Vagina (tissue), 2 donors: ENCODE data around the gene ASIC1. TPM values are rescaled to one million over a fixed set of nuclear protein-coding genes. Genes with fewer than 3 reads are reported as not detected.

Experiments
- DNase-seq, 2 donors: peaks; one replicate each; pipeline ENCODE4 v3.0.0-alpha.2; 2017; ENCODE audit errors: extremely low spot score in 2 of 2
- H3K27ac ChIP-seq: fragments of 200-600 bp; sonication (generic); one replicate; pipeline ENCODE4 v1.5.1; 2019
- H3K27me3 ChIP-seq: fragments of 200-600 bp; sonication (generic); one replicate; pipeline ENCODE4 v1.5.1; 2019
- H3K36me3 ChIP-seq, 2 donors: fragments of 200-600 bp; sonication (generic); one replicate each; pipeline ENCODE4 v1.5.1; 2017 to 2019
- H3K4me1 ChIP-seq: fragments of 200-600 bp; sonication (generic); one replicate; pipeline ENCODE4 v1.5.1; 2019
- H3K4me3 ChIP-seq, 2 donors: fragments of 200-600 bp; sonication (generic); 1 replicate in 1 of 2; 2 replicates in 1 of 2; pipeline ENCODE4 v1.5.1; 2016 to 2019
- H3K9me3 ChIP-seq: fragments of 200-600 bp; sonication (generic); one replicate; pipeline ENCODE4 v1.5.1; 2019
- POLR2A ChIP-seq, 2 donors: fragments of 450-650 bp; IDR thresholded peaks; one replicate each; pipeline ENCODE4 v1.6.1; 2017; ENCODE audit warnings: antibody characterized with exemption in 2 of 2, mild to moderate bottlenecking in 2 of 2, moderate library complexity in 2 of 2
- POLR2AphosphoS5 ChIP-seq, 2 donors: sonication (generic); formaldehyde crosslinking; IDR thresholded peaks; one replicate each; pipeline ENCODE4 v1.9.0; 2017; ENCODE audit warnings: antibody characterized with exemption in 2 of 2, mild to moderate bottlenecking in 2 of 2, low read depth in 1 of 2; ENCODE audit not compliant: insufficient read depth in 1 of 2
- intact Hi-C: fragments of 100-400 bp; cut with DNase I; formaldehyde crosslinking; loops from one replicate; pipeline ENCODE4 v1.15.1; 2023
- total RNA-seq: library from RNA; depleted of rRNA; stranded (reverse); fragments of >200 nt; gene quantifications from one replicate; pipeline ENCODE4 v1.2.3, GENCODE V29; 2016
- TF ChIP-seq, protein P1 (sequence below), 3 experiments: fragments of 450-650 bp in 2 of 3; fragments of 200-600 bp in 1 of 3; sonication (generic) in 1 of 3; IDR thresholded peaks; one replicate each; pipeline ENCODE4 v1.5.1; 2017 to 2019; ENCODE audit warnings: antibody characterized with exemption in 3 of 3, mild to moderate bottlenecking in 2 of 3, moderate library complexity in 2 of 3

The ASIC1 gene
- total RNA-seq, 1 donor from 2014 or later: 2.9 TPM

- Histone ChIP-seq H3K4me1 (peaks cover 19% of the 10 kb centered on the region), H3K4me3 (no peak overlapping the region), H3K27me3 (no peaks in the 10 kb centered on the region), H3K27ac (no peak overlapping the region), H3K36me3 (peaks cover 0 to 19% of the 10 kb centered on the region in 2 donors), H3K9me3 (no peaks in the 10 kb centered on the region)
- intact Hi-C loops: no loop called here
- TF ChIP-seq POLR2A (IDR thresholded peaks at IDR 0.05) (no peak), POLR2AphosphoS5 (IDR thresholded peaks at IDR 0.05; ENCODE audit: insufficient read depth in 1 of 2, low read depth in 1 of 2) (no peak)
- TF ChIP-seq, protein P1, sequence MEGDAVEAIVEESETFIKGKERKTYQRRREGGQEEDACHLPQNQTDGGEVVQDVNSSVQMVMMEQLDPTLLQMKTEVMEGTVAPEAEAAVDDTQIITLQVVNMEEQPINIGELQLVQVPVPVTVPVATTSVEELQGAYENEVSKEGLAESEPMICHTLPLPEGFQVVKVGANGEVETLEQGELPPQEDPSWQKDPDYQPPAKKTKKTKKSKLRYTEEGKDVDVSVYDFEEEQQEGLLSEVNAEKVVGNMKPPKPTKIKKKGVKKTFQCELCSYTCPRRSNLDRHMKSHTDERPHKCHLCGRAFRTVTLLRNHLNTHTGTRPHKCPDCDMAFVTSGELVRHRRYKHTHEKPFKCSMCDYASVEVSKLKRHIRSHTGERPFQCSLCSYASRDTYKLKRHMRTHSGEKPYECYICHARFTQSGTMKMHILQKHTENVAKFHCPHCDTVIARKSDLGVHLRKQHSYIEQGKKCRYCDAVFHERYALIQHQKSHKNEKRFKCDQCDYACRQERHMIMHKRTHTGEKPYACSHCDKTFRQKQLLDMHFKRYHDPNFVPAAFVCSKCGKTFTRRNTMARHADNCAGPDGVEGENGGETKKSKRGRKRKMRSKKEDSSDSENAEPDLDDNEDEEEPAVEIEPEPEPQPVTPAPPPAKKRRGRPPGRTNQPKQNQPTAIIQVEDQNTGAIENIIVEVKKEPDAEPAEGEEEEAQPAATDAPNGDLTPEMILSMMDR (IDR thresholded peaks at IDR 0.05): no peak
- DNase-seq: no peak
These were observed 44.7 kb downstream of the ASIC1 start for GRCh38 chr12:50102131-50102531.

- DNase-seq: no peak
- TF ChIP-seq POLR2AphosphoS5 (IDR thresholded peaks at IDR 0.05; ENCODE audit: insufficient read depth in 1 of 2, low read depth in 1 of 2): no peak
- TF ChIP-seq POLR2A (IDR thresholded peaks at IDR 0.05): no peak
- TF ChIP-seq, protein P1 (IDR thresholded peaks at IDR 0.05): no peak
- Histone ChIP-seq H3K9me3 (no peaks in the 10 kb centered on the region), H3K27me3 (no peaks in the 10 kb centered on the region), H3K4me3 (no peak overlapping the region), H3K4me1 (peaks cover 19% of the 10 kb centered on the region), H3K36me3 (peaks cover 0 to 14% of the 10 kb centered on the region in 2 donors), H3K27ac (no peak overlapping the region)
- intact Hi-C loops: no loop called here
These were observed 45.4 kb downstream of the ASIC1 start for GRCh38 chr12:50102646-50103309.

DNA sequence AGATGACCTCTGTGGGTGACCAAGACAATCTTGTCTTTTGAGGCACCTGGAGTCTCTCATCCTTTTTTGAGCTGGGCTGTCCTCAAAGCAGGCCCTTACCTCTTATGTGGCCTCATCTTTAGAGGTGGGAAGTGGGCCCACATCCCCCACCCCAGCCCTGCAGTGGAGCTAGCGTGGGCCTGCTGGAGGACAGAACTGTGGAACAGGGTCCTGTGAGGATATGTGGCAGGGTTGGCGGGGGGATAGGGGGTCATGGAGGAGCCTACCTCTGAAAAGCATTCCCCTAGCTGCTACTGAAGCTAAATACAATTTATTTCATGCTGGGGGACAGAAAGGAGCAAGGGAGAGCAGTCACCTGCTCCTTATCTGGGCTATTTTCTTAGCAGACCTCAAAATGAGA is 46.0 kb downstream of the ASIC1 start:
- no peak for DNase-seq
- Histone ChIP-seq H3K4me3 (no peak overlapping the region), H3K4me1 (peaks cover 19% of the 10 kb centered on the region), H3K27me3 (no peaks in the 10 kb centered on the region), H3K36me3 (peaks cover 0 to 8% of the 10 kb centered on the region in 2 donors), H3K27ac (no peak overlapping the region), H3K9me3 (no peaks in the 10 kb centered on the region)
- intact Hi-C loops: no loop called here
- TF ChIP-seq POLR2A (IDR thresholded peaks at IDR 0.05) (no peak), POLR2AphosphoS5 (IDR thresholded peaks at IDR 0.05; ENCODE audit: insufficient read depth in 1 of 2, low read depth in 1 of 2) (no peak)
- TF ChIP-seq, protein P1 (IDR thresholded peaks at IDR 0.05): no peak

DNA sequence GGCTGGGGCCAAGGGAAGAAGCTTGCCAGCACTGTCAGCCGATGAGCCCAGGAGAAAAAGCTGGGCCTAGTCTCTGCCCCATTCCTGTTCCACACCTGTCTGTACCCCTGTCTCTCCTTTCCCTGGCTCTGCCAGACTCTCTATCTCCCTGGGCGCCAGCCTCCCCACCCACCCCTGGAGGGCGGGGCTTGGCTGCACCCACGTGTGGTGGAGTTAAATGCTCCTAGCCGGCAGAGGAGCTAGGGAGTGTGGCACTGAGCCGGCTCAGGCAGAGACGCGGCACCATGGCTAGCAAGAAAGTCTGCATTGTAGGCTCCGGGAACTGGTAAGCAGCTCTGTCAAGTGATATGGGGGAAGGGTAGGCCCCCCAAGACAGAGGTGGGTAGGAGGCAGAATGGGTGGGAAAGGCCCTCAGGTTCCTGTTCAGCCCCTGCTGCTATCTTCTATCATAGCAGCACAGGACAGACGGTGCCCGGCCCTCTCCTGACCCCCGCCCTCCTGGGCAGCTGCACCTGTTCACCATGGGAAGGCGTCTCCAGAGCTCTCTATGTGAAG is 46.4 kb downstream of the ASIC1 start, which contains the start of gene GPD1:
GPD1 (plus strand) TSS at position 242 of the 555 bp plus-strand sequence; CDS start at position 285, 43 bp downstream.
- no peaks in the 10 kb centered on the region for H3K9me3 ChIP-seq
- H3K4me3 ChIP-seq: no peak within 1 kb of the TSS
- TF ChIP-seq, protein P1 (IDR thresholded peaks at IDR 0.05): no peak
- TF ChIP-seq POLR2AphosphoS5 (IDR thresholded peaks at IDR 0.05; ENCODE audit: insufficient read depth in 1 of 2, low read depth in 1 of 2): no peak
- no peak for TF ChIP-seq POLR2A (IDR thresholded peaks at IDR 0.05)
- intact Hi-C loops: no loop called here
- H3K4me1 ChIP-seq: peaks cover 19% of the 10 kb centered on the region
- no peak within 1 kb of the TSS for H3K27ac ChIP-seq
- no peaks in the 10 kb centered on the region for H3K27me3 ChIP-seq
- no peak for DNase-seq
- H3K36me3 ChIP-seq: peaks cover 0 to 3% of the 10 kb centered on the region in 2 donors
